ENCODE measurements around the gene NLGN1. TPM values are rescaled to one million over a fixed set of nuclear protein-coding genes. Genes with fewer than 3 reads are reported as not detected.

Gene NLGN1
- total RNA-seq, 1 donor from 2014 or later, result 3.9 TPM

DNA sequence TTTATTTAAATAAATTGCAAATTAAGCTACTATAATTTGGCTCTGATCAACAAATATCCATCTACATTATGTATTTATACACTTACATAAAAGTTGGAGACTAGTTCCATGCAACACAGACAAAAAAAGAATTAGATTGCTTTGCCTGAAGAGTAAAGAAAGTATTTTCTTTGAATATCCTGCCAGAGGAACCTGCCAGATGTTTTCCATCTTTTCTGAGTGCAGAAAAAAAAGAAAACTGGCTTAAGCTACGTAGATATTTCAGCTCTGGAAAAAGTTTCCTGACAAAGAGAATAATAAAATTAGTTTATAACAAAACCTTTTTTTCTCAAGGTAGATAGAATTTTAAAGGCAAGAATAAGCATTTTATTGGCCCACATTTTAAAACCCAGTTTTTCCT lies 854.1 kb downstream of the NLGN1 start:
- no peak for DNase-seq
- Histone ChIP-seq H3K4me3 (no peak overlapping the region), H3K27me3 (ENCODE audit: low read depth) (no peaks in the 10 kb centered on the region), H3K9me3 (no peaks in the 10 kb centered on the region), H3K36me3 (no peaks in the 10 kb centered on the region), H3K4me1 (no peaks in the 10 kb centered on the region), H3K27ac (no peak overlapping the region)
- no peak for TF ChIP-seq CTCF (IDR thresholded peaks at IDR 0.05)
- intact Hi-C loops (cut with DNase I), result no loop called here
- no peak for ATAC-seq

- Histone ChIP-seq H3K9me3 (peaks cover 3% of the 10 kb centered on the region), H3K27ac (no peak overlapping the region), H3K4me3 (no peak overlapping the region), H3K36me3 (no peaks in the 10 kb centered on the region), H3K4me1 (no peaks in the 10 kb centered on the region), H3K27me3 (ENCODE audit: low read depth) (no peaks in the 10 kb centered on the region)
- no peak for DNase-seq
- no peak for ATAC-seq
- no peak for TF ChIP-seq CTCF (IDR thresholded peaks at IDR 0.05)
- intact Hi-C loops (cut with DNase I), result no loop called here
Observed at GRCh38 chr3:174253196-174253823, 855.8 kb downstream of the NLGN1 start.

DNA sequence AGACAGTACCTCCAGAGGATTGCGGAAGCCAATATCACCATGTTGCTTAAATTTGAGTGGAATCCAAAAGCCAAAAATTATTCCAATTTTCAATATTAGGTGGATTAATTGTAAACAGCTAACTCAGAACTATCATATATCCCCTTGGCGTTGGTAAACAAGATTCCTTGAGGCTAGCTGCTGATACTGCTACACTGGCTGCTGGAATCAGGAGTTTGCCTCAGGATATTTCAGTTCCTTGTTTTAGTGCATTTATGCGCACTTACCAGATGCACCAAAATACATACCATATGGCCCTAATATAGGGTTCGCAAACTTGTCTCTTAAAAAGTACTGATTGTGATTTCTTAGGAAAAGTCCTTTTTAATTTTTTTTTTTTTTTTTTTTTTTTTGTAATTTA lies 856.4 kb downstream of the NLGN1 start:
- DNase-seq, result no peak
- H3K27me3 ChIP-seq (ENCODE audit: low read depth), result no peaks in the 10 kb centered on the region
- TF ChIP-seq CTCF (IDR thresholded peaks at IDR 0.05), result no peak
- ATAC-seq, result no peak
- H3K4me3 ChIP-seq, result no peak overlapping the region
- no peaks in the 10 kb centered on the region for H3K36me3 ChIP-seq
- H3K4me1 ChIP-seq, result no peaks in the 10 kb centered on the region
- intact Hi-C loops (cut with DNase I), result no loop called here
- H3K27ac ChIP-seq, result no peak overlapping the region
- H3K9me3 ChIP-seq, result peaks cover 3% of the 10 kb centered on the region

DNA sequence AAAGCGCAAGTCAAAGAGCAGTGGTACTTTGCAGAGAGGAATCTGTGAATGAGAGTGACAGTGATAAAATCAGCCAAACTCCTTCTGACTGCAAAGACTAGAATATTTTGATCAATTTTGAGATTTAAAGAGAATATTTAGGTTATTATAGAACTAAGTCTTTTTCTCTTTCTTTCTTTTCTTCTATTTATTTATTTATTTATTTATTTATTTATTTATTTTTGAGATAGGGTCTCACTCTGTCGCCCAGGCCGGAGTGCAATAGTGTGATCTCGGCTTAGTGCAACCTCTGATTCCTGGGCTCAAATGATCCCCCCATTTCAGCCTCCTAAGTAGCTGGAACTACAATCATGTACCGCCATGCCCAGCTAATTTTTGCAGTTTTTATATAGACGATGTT lies 857.9 kb downstream of the NLGN1 start:
- ATAC-seq (no peak), DNase-seq (no peak)

DNA sequence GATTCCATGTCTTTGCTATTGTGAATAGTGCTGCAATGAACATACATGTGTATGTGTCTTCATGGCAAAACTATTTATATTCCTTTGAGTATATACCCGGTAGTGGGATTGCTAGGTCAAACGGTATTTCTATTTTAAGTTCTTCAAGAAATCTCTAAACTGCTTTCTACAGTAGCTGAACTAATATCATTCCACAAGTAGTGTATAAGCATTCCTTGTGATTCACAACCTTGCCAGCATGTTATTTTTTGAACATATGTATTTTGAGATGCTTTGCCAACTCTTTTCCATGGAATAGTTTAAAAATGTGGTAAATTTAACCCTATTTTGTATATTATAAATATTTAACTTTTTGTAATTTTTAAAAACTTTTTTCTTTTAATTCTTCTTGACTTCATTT lies 868.9 kb downstream of the NLGN1 start:
- ATAC-seq, result no peak
- no peaks in the 10 kb centered on the region for H3K4me1 ChIP-seq
- no peak for TF ChIP-seq CTCF (IDR thresholded peaks at IDR 0.05)
- H3K27me3 ChIP-seq (ENCODE audit: low read depth), result no peaks in the 10 kb centered on the region
- DNase-seq, result no peak
- no peaks in the 10 kb centered on the region for H3K9me3 ChIP-seq
- no peaks in the 10 kb centered on the region for H3K36me3 ChIP-seq
- H3K27ac ChIP-seq, result no peak overlapping the region
- no peak overlapping the region for H3K4me3 ChIP-seq
- intact Hi-C loops (cut with DNase I), result no loop called here

More for the DNA sequence above, 857.9 kb downstream of the NLGN1 start:
- Histone ChIP-seq H3K27me3 (ENCODE audit: low read depth) (no peaks in the 10 kb centered on the region), H3K27ac (no peak overlapping the region), H3K4me1 (no peaks in the 10 kb centered on the region), H3K9me3 (peaks cover 3% of the 10 kb centered on the region), H3K4me3 (no peak overlapping the region), H3K36me3 (no peaks in the 10 kb centered on the region)
- TF ChIP-seq CTCF (IDR thresholded peaks at IDR 0.05), result no peak
- intact Hi-C loops (cut with DNase I), result no loop called here

Data from lower lobe of right lung (tissue), 2 donors.